ENCODE data around the gene TLR9.

GRCh38 chr3:52204337-52205073 lies 20.9 kb downstream of the TLR9 start:
- TF ChIP-seq CTCF (IDR thresholded peaks at IDR 0.05) (no peak), POLR2AphosphoS5 (IDR thresholded peaks at IDR 0.05) (no peak), POLR2A (IDR thresholded peaks at IDR 0.05; ENCODE audit: low read depth) (no peak)
